Measurements from ENCODE around the gene MRGPRG.

GRCh38 chr11:3195251-3196160 lies 23.1 kb downstream of the MRGPRG start:
- TF ChIP-seq CTCF (IDR thresholded peaks at IDR 0.05), result peak in 3 of 5 experiments; percentile 16 to 42 (median 20)
- TF ChIP-seq POLR2A (IDR thresholded peaks at IDR 0.05), result no peak

Data from tibial nerve (tissue), 3 donors.